ENCODE measurements around the gene KCNMA1. TPM values are rescaled to one million over a fixed set of nuclear protein-coding genes. Genes with fewer than 3 reads are reported as not detected.

The KCNMA1 gene
- total RNA-seq, 3 donors from 2014 or later: 45.4 to 312 (median 62.4) TPM

DNA sequence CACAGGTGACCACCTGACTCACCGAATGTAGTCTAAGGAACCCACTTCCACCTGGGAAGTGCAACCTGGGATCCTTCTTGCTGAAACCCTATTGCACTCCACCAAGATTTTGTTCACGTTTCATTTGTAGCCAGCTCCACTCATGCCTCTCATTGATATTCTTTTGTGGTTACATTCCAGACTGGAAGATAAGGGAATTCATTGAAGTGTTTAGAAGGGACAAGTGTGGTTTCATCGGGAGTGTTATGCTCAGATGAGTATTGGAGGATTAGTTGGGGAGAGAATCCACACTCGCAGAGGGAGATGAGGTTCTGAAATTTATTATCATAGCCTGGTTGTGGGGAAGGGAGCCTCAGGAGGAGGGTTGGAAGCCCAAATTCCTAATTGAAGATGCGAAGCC is 320.4 kb downstream of the KCNMA1 start:
- Histone ChIP-seq H3K4me1 (ENCODE audit: low read depth) (no peaks in the 10 kb centered on the region), H3K36me3 (ENCODE audit: low read depth) (no peaks in the 10 kb centered on the region), H3K9me3 (no peaks in the 10 kb centered on the region), H3K4me3 (no peak overlapping the region)
- intact Hi-C loops (cut with DNase I, micrococcal nuclease): no loop called here
- no peak for DNase-seq
- TF ChIP-seq, protein P1, sequence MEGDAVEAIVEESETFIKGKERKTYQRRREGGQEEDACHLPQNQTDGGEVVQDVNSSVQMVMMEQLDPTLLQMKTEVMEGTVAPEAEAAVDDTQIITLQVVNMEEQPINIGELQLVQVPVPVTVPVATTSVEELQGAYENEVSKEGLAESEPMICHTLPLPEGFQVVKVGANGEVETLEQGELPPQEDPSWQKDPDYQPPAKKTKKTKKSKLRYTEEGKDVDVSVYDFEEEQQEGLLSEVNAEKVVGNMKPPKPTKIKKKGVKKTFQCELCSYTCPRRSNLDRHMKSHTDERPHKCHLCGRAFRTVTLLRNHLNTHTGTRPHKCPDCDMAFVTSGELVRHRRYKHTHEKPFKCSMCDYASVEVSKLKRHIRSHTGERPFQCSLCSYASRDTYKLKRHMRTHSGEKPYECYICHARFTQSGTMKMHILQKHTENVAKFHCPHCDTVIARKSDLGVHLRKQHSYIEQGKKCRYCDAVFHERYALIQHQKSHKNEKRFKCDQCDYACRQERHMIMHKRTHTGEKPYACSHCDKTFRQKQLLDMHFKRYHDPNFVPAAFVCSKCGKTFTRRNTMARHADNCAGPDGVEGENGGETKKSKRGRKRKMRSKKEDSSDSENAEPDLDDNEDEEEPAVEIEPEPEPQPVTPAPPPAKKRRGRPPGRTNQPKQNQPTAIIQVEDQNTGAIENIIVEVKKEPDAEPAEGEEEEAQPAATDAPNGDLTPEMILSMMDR (IDR thresholded peaks at IDR 0.05): no peak
- ATAC-seq: no peak

DNA sequence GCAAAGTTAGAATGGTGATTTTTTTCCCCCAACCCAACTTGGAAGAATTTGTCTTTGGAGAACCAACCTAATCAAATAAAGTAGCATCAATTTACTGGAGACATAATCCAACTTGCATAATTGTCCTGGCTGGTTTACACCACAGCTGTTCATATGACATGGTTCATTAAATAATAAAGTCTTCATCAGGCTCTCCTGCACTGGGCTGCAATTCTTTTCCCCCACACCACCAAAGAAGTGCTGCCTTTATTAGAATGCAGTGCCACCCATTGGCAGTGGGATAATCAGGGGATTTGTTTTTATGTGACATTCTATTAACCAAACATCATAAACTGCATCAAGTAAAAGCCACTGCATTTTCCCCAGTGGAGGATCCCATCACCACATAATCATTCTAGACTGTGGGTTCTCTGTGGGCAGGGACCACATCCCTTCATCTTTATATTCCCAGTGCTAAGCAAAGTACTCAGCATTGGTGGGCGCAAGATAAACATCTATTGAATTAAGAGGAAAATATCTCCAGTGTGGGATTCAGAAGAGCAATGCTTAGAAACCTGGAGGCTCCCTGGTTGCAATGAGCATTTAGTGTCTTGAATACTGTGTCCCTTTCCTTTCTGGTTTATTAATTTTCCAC is 322.0 kb downstream of the KCNMA1 start:
- DNase-seq (no peak), ATAC-seq (no peak)
- Histone ChIP-seq H3K36me3 (ENCODE audit: low read depth) (no peaks in the 10 kb centered on the region), H3K9me3 (no peaks in the 10 kb centered on the region), H3K4me1 (ENCODE audit: low read depth) (no peaks in the 10 kb centered on the region), H3K4me3 (no peak overlapping the region)
- intact Hi-C loops (cut with DNase I, micrococcal nuclease): no loop called here
- TF ChIP-seq, protein P1 (IDR thresholded peaks at IDR 0.05): no peak

DNA sequence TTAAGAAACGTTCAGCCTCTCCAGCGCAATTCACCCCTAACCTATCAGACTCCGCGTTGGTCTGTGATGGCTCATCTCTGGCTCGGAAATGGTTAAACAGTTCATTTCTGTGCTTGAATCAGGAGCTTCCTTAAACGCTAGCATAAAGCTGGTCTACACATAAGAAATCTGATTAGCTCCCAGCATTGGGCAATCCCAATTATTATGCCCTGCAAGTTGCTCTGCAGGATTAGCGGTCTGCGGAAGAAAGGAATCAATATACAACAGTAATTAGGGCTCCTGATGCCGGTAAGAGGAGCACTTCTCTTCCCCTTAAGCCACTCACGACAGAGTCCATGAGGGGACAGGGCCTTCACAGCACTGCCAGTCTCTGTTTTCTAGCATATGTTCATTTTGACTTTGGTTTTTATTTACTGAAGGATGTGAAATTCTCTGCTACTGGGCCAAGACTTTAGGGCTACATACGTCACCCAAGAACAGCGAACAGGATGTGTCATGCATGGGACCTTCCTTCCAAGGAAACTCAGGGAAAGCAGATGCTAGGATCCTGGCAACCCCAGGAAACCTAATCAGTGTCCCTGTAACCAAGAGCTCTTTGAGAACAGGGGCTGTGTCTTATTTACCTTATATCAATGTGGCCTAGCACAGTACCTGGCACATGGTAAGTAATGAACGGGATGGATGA is 324.4 kb downstream of the KCNMA1 start:
- DNase-seq (no peak), ATAC-seq (no peak)
- intact Hi-C loops (cut with DNase I, micrococcal nuclease): no loop called here
- TF ChIP-seq, protein P1 (IDR thresholded peaks at IDR 0.05): no peak
- Histone ChIP-seq H3K4me1 (ENCODE audit: low read depth) (no peaks in the 10 kb centered on the region), H3K36me3 (ENCODE audit: low read depth) (no peaks in the 10 kb centered on the region), H3K4me3 (no peak overlapping the region), H3K9me3 (no peaks in the 10 kb centered on the region)

DNA sequence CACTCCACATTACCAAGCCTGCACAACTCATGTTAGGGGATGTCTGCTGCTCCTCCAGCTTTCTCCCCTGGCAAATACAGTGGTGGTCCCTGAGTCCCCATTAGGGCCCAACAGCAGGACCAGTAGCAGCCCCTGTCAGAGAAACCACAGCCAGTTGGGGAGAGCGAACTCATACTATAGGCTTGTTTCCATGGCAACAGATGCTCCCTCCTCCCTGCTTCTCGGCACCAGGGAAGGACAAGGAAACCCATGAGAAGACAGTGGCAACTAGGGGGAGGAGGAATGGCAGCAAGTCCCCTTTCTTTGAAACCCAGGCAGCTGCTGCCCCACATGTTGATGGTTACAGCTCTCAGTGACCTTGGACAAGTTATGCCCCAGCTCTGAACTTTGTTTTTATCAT is 326.4 kb downstream of the KCNMA1 start:
- no peaks in the 10 kb centered on the region for H3K9me3 ChIP-seq
- ATAC-seq: no peak
- no peaks in the 10 kb centered on the region for H3K36me3 ChIP-seq (ENCODE audit: low read depth)
- DNase-seq: no peak
- TF ChIP-seq, protein P1 (IDR thresholded peaks at IDR 0.05): no peak
- H3K4me3 ChIP-seq: no peak overlapping the region
- H3K4me1 ChIP-seq (ENCODE audit: low read depth): no peaks in the 10 kb centered on the region
- intact Hi-C loops (cut with DNase I, micrococcal nuclease): no loop called here

DNA sequence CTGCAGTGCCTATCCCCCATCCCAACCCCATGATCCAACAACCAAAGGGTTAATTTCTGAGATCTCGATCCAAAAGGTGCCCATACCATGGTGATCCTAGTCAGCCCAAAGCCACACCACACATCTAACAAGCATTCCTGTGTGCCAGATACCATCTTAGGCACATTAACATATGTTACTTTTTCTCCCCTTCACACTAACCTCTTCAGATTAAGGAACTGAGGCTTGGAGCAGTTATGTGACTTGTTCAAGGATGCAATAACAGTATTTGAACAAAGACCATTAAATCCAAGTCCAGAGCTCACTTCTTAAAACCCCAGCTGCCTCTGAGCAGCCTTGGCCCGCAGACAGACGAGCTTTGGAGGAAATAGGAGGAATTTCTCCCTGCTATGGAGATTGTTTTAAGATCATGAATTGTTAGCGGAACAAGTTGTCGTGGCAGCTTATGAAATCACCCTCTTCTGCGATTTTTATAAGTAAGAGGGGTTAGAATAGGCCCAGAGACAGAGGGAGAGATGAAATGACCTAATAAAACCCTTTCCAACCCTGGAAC is 327.2 kb downstream of the KCNMA1 start:
- no peak overlapping the region for H3K4me3 ChIP-seq
- H3K4me1 ChIP-seq (ENCODE audit: low read depth): no peaks in the 10 kb centered on the region
- intact Hi-C loops (cut with DNase I, micrococcal nuclease): no loop called here
- DNase-seq: no peak
- no peaks in the 10 kb centered on the region for H3K36me3 ChIP-seq (ENCODE audit: low read depth)
- H3K9me3 ChIP-seq: no peaks in the 10 kb centered on the region
- no peak for ATAC-seq
- TF ChIP-seq, protein P1 (IDR thresholded peaks at IDR 0.05): no peak
